IMR-90 (cell line): ENCODE results near the gene RAD51D. TPM values are rescaled to one million over a fixed set of nuclear protein-coding genes. Genes with fewer than 3 reads are reported as not detected.

Source experiments
- ATAC-seq: fragments of 200-7000 bp; cut with Tn5 transposase; 2 replicates; pipeline ENCODE4 v1.9.1; 2020; ENCODE audit warnings: low read depth, mild to moderate bottlenecking, moderate library complexity
- BruUV-seq: library from RNA; stranded (reverse); fragments of 400-500 nt; replicated peaks from 2 replicates; lab custom pipeline; 2021; lab: Mats Ljungman, UMichigan
- CTCF ChIA-PET: fragments of 300-600 bp; formaldehyde crosslinking; extraction: SDS; loops from one replicate; lab custom pipeline; 2021; ENCODE audit warnings: antibody characterized with exemption; lab: Yijun Ruan, JAX
- POLR2A ChIA-PET: fragments of 300-600 bp; sonication (Branson Sonifier 250); formaldehyde crosslinking; loops from one replicate; lab custom pipeline; 2022; ENCODE audit warnings: antibody characterized with exemption; ENCODE audit not compliant: unreplicated experiment; lab: Charles Lee
- DNase-seq: peaks from one replicate; pipeline ENCODE4 v3.0.0; 2013
- H2AFZ ChIP-seq: replicated peaks from 2 replicates; pipeline ENCODE3; 2013; ENCODE audit warnings: low read length, mild to moderate bottlenecking; ENCODE audit not compliant: poor library complexity
- H2AK5ac ChIP-seq: 2 replicates; pipeline ENCODE4 v1.6.1; 2013; ENCODE audit warnings: low read depth, low read length, inconsistent platforms
- H2AK9ac ChIP-seq: replicated peaks from 2 replicates; pipeline ENCODE3; 2013; ENCODE audit warnings: mild to moderate bottlenecking, low read depth, low read length, moderate library complexity; ENCODE audit not compliant: poor library complexity
- H2BK120ac ChIP-seq: 2 replicates; pipeline ENCODE4 v1.6.1; 2013; ENCODE audit warnings: low read depth, low read length, inconsistent platforms
- H2BK15ac ChIP-seq: 3 replicates; pipeline ENCODE4 v1.6.1; 2013; ENCODE audit warnings: low read depth, low read length, inconsistent platforms
- H2BK20ac ChIP-seq: 2 replicates; pipeline ENCODE4 v1.6.1; 2013; ENCODE audit warnings: low read depth, mild to moderate bottlenecking, inconsistent platforms, low read length, moderate library complexity
- H2BK5ac ChIP-seq: 2 replicates; pipeline ENCODE4 v1.6.1; 2013; ENCODE audit warnings: mild to moderate bottlenecking, low read depth, low read length, inconsistent platforms; ENCODE audit not compliant: poor library complexity, severe bottlenecking
- H3K14ac ChIP-seq: replicated peaks from 2 replicates; pipeline ENCODE4 v1.6.1; 2013; ENCODE audit warnings: low read depth, low read length, inconsistent platforms
- H3K18ac ChIP-seq: 2 replicates; pipeline ENCODE4 v1.6.1; 2013; ENCODE audit warnings: low read depth, low read length, control low read depth
- H3K23ac ChIP-seq: 2 replicates; pipeline ENCODE4 v1.6.1; 2013; ENCODE audit warnings: low read depth, low read length, inconsistent platforms
- H3K27ac ChIP-seq: 2 replicates; pipeline ENCODE4 v1.5.1; 2013; ENCODE audit warnings: mild to moderate bottlenecking, control low read depth, low read length; ENCODE audit not compliant: insufficient read depth
- H3K27me3 ChIP-seq: 2 replicates; pipeline ENCODE4 v1.6.1; 2013; ENCODE audit warnings: low read length; ENCODE audit not compliant: control insufficient read depth, insufficient read depth
- H3K36me3 ChIP-seq: 2 replicates; pipeline ENCODE4 v1.6.1; 2013; ENCODE audit warnings: low read length, mixed read lengths; ENCODE audit not compliant: control insufficient read depth, insufficient read depth
- H3K4ac ChIP-seq: 2 replicates; pipeline ENCODE4 v1.6.1; 2013; ENCODE audit warnings: low read depth, low read length, inconsistent platforms
- H3K4me1 ChIP-seq: 2 replicates; pipeline ENCODE4 v1.6.1; 2013; ENCODE audit warnings: low read length, mixed read lengths; ENCODE audit not compliant: control insufficient read depth, insufficient read depth
- H3K4me2 ChIP-seq: 2 replicates; pipeline ENCODE4 v1.6.1; 2013; ENCODE audit warnings: low read depth, mild to moderate bottlenecking, control low read depth, low read length, moderate library complexity
- H3K4me3 ChIP-seq: 2 replicates; pipeline ENCODE4 v1.5.1; 2013; ENCODE audit warnings: low read depth, mild to moderate bottlenecking, control low read depth, low read length, moderate library complexity; ENCODE audit not compliant: insufficient read depth
- H3K56ac ChIP-seq: 2 replicates; pipeline ENCODE4 v1.6.1; 2013; ENCODE audit warnings: low read length, inconsistent platforms; ENCODE audit not compliant: insufficient read depth; ENCODE audit errors: extremely low read depth
- H3K79me1 ChIP-seq, 2 experiments: 2 replicates each; pipeline ENCODE4 v1.6.1; 2013; ENCODE audit warnings: low read length in 2 of 2, inconsistent platforms in 1 of 2, low read depth in 1 of 2
- H3K9ac ChIP-seq: 2 replicates; pipeline ENCODE4 v1.6.1; 2013; ENCODE audit warnings: low read depth, low read length, control low read depth
- H3K9me1 ChIP-seq: 2 replicates; pipeline ENCODE4 v1.6.1; 2013; ENCODE audit warnings: low read length, inconsistent platforms; ENCODE audit not compliant: insufficient read depth
- H3K9me3 ChIP-seq: 2 replicates; pipeline ENCODE4 v1.6.1; 2013; ENCODE audit warnings: low read length; ENCODE audit not compliant: control insufficient read depth, insufficient read depth
- H4K20me1 ChIP-seq: 2 replicates; pipeline ENCODE4 v1.6.1; 2013; ENCODE audit warnings: low read length, inconsistent platforms; ENCODE audit not compliant: insufficient read depth
- H4K5ac ChIP-seq: 2 replicates; pipeline ENCODE4 v1.6.1; 2013; ENCODE audit warnings: mild to moderate bottlenecking, low read depth, low read length, control low read depth
- H4K8ac ChIP-seq, 2 experiments: 2 replicates each; pipeline ENCODE4 v1.6.1; 2013; ENCODE audit warnings: low read depth in 2 of 2, low read length in 2 of 2, control low read depth in 1 of 2, inconsistent platforms in 1 of 2
- H4K91ac ChIP-seq: 2 replicates; pipeline ENCODE4 v1.6.1; 2013; ENCODE audit warnings: low read depth, low read length, inconsistent platforms; ENCODE audit not compliant: insufficient read depth
- BHLHE40 ChIP-seq: fragments of 150-350 bp; IDR thresholded peaks from 2 replicates; pipeline ENCODE4 v1.6.1; 2016; ENCODE audit warnings: mild to moderate bottlenecking, low read depth, low read length
- CEBPB ChIP-seq: IDR thresholded peaks from 2 replicates; pipeline ENCODE4 v1.6.1; 2012; ENCODE audit warnings: low read depth, low read length, improper control_type of control experiment
- CHD1 ChIP-seq: IDR thresholded peaks from 2 replicates; pipeline ENCODE4 v1.6.1; 2012; ENCODE audit warnings: low read depth, low read length, improper control_type of control experiment
- FOS ChIP-seq: fragments of 150-350 bp; IDR thresholded peaks from 2 replicates; pipeline ENCODE4 v1.6.1; 2016; ENCODE audit warnings: low read depth, low read length
- MAFK ChIP-seq: IDR thresholded peaks from 2 replicates; pipeline ENCODE4 v1.6.1; 2012; ENCODE audit warnings: low read depth, low read length, improper control_type of control experiment
- MAZ ChIP-seq: IDR thresholded peaks from 2 replicates; pipeline ENCODE4 v1.6.1; 2012; ENCODE audit warnings: low read depth, mild to moderate bottlenecking, low read length, improper control_type of control experiment, moderate library complexity, borderline replicate concordance
- MXI1 ChIP-seq: IDR thresholded peaks from 2 replicates; pipeline ENCODE4 v1.6.1; 2012; ENCODE audit warnings: low read depth, mild to moderate bottlenecking, low read length, moderate library complexity, borderline replicate concordance
- NFE2L2 ChIP-seq: fragments of 150-350 bp; IDR thresholded peaks from 2 replicates; pipeline ENCODE4 v1.6.1; 2016; ENCODE audit warnings: low read depth, mild to moderate bottlenecking, low read length
- POLR2A ChIP-seq: IDR thresholded peaks from 2 replicates; pipeline ENCODE4 v1.6.1; 2012; ENCODE audit warnings: mild to moderate bottlenecking, low read depth, low read length
- RAD21 ChIP-seq: IDR thresholded peaks from 2 replicates; pipeline ENCODE4 v1.6.1; 2012; ENCODE audit warnings: low read length, improper control_type of control experiment
- RCOR1 ChIP-seq: IDR thresholded peaks from 2 replicates; pipeline ENCODE4 v1.6.1; 2012; ENCODE audit warnings: mild to moderate bottlenecking, low read length, improper control_type of control experiment; ENCODE audit not compliant: insufficient replicate concordance
- RFX5 ChIP-seq: IDR thresholded peaks from 2 replicates; pipeline ENCODE4 v1.8.0; 2012; ENCODE audit warnings: low read depth, mild to moderate bottlenecking, low read length, moderate library complexity
- SMC3 ChIP-seq: fragments of 150-350 bp; IDR thresholded peaks from 2 replicates; pipeline ENCODE4 v1.6.1; 2016; ENCODE audit warnings: low read depth, mild to moderate bottlenecking, antibody characterized with exemption, low read length, moderate library complexity
- WGBS, 2 experiments: methylation state at CpG; one replicate each; pipeline versions ENCODE4 v1.1.5 to v1.1.7; 2013; ENCODE audit warnings: missing lambda C conversion rate in 2 of 2; ENCODE audit not compliant: insufficient read length in 1 of 2; ENCODE audit errors: extremely low coverage in 2 of 2; 5-methylcytosine and 5-hydroxymethylcytosine counted together
- dilution Hi-C: fragments of 300-500 bp; cut with HindIII; formaldehyde crosslinking; loops from one replicate; pipeline ENCODE4 v1.14.3; 2018; ENCODE audit warnings: low sequenced_read_pairs; ENCODE audit not compliant: unreplicated experiment
- in situ Hi-C: fragments of 300-500 bp; cut with MboI; formaldehyde crosslinking; loops from 3 replicates; pipeline ENCODE4 v1.14.3; 2019; ENCODE audit warnings: low sequenced_read_pairs, inconsistent platforms, mixed read lengths
- intact Hi-C: fragments of 100-400 bp; cut with micrococcal nuclease; formaldehyde crosslinking; loops from 2 replicates; pipeline ENCODE4 v1.10.0; 2022
- polyA plus RNA-seq, 3 experiments: library from polyadenylated mRNA; depleted of rRNA; stranded (reverse); fragments of >200 nt; gene quantifications; 2 replicates each; pipeline ENCODE4 v1.2.3, GENCODE V29; 2012; ENCODE audit warnings: low replicate concordance in 1 of 3
- total RNA-seq: library from RNA; depleted of rRNA; stranded (reverse); fragments of >200 nt; gene quantifications from 2 replicates; pipeline ENCODE4 v1.2.3, GENCODE V29; 2012
- TF ChIP-seq, protein P1 (sequence below): fragments of 150-350 bp; IDR thresholded peaks from 2 replicates; pipeline ENCODE4 v1.6.1; 2016; ENCODE audit warnings: low read depth, mild to moderate bottlenecking, low read length, moderate library complexity, borderline replicate concordance
- TF ChIP-seq, protein P2 (sequence below): fragments of 150-350 bp; IDR thresholded peaks from 2 replicates; pipeline ENCODE4 v1.6.1; 2017; ENCODE audit warnings: mild to moderate bottlenecking, antibody characterized with exemption, low read length, low read depth
- TF ChIP-seq, protein P3 (sequence below): conservative IDR thresholded peaks from 2 replicates; pipeline ENCODE4 v1.5.1; 2012; ENCODE audit warnings: mild to moderate bottlenecking, low read depth, low read length, improper control_type of control experiment

RAD51D gene
- total and polyA plus RNA-seq, 2 of the 4 experiments (the other 2 are of a cell fraction) = 10.8 to 12.7 TPM

DNA sequence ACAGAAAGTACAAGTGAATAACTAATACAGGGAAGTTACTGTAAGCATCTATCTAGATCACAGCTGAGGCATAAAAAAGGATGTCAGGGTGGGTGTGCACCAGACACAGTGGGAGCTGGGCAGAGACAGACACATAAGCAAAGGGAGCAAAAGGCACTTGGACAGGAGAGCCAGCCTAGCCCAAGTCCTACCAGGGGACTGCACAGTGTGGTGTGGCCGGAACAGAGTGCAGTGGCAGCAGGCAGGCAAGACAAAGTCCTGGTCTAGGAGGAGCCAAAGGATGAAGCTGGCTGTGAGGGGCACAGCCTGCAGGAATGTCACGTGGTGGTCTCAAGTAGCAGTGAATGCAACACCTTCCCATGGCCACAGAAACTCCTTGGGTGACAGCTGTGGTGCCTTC lies 21.9 kb downstream of the RAD51D start:
- no peak overlapping the region for H3K4me2 ChIP-seq
- H2BK5ac ChIP-seq = no peak overlapping the region
- H3K14ac ChIP-seq = no peak overlapping the region
- no peaks in the 10 kb centered on the region for H3K79me1 ChIP-seq
- no peak for ATAC-seq
- no peak overlapping the region for H3K4ac ChIP-seq
- no peak overlapping the region for H4K8ac ChIP-seq
- H2BK120ac ChIP-seq = no peak overlapping the region
- BruUV-seq = no TSS peak
- 0 out of 2 replicates have a peak, but pooled peaks cover 2% of the 10 kb centered on the region for H3K4me1 ChIP-seq
- intact Hi-C loops (no loop called here), in situ Hi-C loops (no loop called here), dilution Hi-C loops (no loop called here)
- no peak overlapping the region for H4K91ac ChIP-seq
- H3K23ac ChIP-seq = no peak overlapping the region
- no peak for TF ChIP-seq RFX5
- no peak for TF ChIP-seq CEBPB
- TF ChIP-seq, protein P1, sequence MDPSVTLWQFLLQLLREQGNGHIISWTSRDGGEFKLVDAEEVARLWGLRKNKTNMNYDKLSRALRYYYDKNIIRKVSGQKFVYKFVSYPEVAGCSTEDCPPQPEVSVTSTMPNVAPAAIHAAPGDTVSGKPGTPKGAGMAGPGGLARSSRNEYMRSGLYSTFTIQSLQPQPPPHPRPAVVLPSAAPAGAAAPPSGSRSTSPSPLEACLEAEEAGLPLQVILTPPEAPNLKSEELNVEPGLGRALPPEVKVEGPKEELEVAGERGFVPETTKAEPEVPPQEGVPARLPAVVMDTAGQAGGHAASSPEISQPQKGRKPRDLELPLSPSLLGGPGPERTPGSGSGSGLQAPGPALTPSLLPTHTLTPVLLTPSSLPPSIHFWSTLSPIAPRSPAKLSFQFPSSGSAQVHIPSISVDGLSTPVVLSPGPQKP = no peak
- no peak for TF ChIP-seq SMC3
- no peak for TF ChIP-seq MXI1
- TF ChIP-seq, protein P2, sequence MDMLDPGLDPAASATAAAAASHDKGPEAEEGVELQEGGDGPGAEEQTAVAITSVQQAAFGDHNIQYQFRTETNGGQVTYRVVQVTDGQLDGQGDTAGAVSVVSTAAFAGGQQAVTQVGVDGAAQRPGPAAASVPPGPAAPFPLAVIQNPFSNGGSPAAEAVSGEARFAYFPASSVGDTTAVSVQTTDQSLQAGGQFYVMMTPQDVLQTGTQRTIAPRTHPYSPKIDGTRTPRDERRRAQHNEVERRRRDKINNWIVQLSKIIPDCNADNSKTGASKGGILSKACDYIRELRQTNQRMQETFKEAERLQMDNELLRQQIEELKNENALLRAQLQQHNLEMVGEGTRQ = no peak
- no peak for TF ChIP-seq MAFK
- TF ChIP-seq, protein P3, sequence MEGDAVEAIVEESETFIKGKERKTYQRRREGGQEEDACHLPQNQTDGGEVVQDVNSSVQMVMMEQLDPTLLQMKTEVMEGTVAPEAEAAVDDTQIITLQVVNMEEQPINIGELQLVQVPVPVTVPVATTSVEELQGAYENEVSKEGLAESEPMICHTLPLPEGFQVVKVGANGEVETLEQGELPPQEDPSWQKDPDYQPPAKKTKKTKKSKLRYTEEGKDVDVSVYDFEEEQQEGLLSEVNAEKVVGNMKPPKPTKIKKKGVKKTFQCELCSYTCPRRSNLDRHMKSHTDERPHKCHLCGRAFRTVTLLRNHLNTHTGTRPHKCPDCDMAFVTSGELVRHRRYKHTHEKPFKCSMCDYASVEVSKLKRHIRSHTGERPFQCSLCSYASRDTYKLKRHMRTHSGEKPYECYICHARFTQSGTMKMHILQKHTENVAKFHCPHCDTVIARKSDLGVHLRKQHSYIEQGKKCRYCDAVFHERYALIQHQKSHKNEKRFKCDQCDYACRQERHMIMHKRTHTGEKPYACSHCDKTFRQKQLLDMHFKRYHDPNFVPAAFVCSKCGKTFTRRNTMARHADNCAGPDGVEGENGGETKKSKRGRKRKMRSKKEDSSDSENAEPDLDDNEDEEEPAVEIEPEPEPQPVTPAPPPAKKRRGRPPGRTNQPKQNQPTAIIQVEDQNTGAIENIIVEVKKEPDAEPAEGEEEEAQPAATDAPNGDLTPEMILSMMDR = no peak
- TF ChIP-seq POLR2A = no peak
- no peak for TF ChIP-seq NFE2L2
- TF ChIP-seq BHLHE40 = no peak
- no peak for TF ChIP-seq FOS
- TF ChIP-seq RAD21 = no peak
- TF ChIP-seq RCOR1 = no peak
- no peak for TF ChIP-seq CHD1
- no peak for TF ChIP-seq MAZ
- H3K4me3 ChIP-seq = no peak overlapping the region
- no peak overlapping the region for H3K56ac ChIP-seq
- H4K5ac ChIP-seq = no peak overlapping the region
- H2BK15ac ChIP-seq = no peak overlapping the region
- no peak overlapping the region for H2BK20ac ChIP-seq
- H3K27ac ChIP-seq = no peak overlapping the region
- no peak overlapping the region for H3K18ac ChIP-seq
- no peaks in the 10 kb centered on the region for H3K27me3 ChIP-seq
- H4K20me1 ChIP-seq = no peaks in the 10 kb centered on the region
- CTCF ChIA-PET = no interaction called here
- H3K9me1 ChIP-seq = no peaks in the 10 kb centered on the region; the same call in 1 of the 2 replicates
- no peak overlapping the region for H2AK5ac ChIP-seq
- H3K9me3 ChIP-seq = no peaks in the 10 kb centered on the region
- no peak for DNase-seq
- peaks cover 22% of the 10 kb centered on the region for H3K36me3 ChIP-seq
- 60% methylated on average over 1 of the region's 2 CpGs; no CpG with 5 or more reads in 1 of the 2 experiments for WGBS, 2 experiments
- H2AK9ac ChIP-seq = no peak overlapping the region
- H3K9ac ChIP-seq = no peak overlapping the region
- no peak overlapping the region for H2AFZ ChIP-seq
- POLR2A ChIA-PET = no interaction called here
